Body of pancreas (tissue), 4 donors: ENCODE measurements around the gene FOXP1. TPM values are rescaled to one million over a fixed set of nuclear protein-coding genes. Genes with fewer than 3 reads are reported as not detected.

Source experiments
- ATAC-seq: fragments of 150-250 bp; one replicate; pipeline ENCODE4 v1.9.1; 2016
- DNase-seq, 4 donors: peaks; one replicate each; pipeline ENCODE4 v3.0.0-alpha.2; 2019
- H3K27ac ChIP-seq, 4 donors: fragments of 200-600 bp; sonication (generic); 1 replicate in 3 of 4; 2 replicates in 1 of 4; pipeline versions ENCODE4 v1.5.1 to v1.6.1; 2016 to 2019; ENCODE audit warnings: mild to moderate bottlenecking in 1 of 4, mixed read lengths in 1 of 4, moderate library complexity in 1 of 4
- H3K27me3 ChIP-seq, 2 donors: fragments of 200-600 bp; sonication (generic); one replicate each; pipeline ENCODE4 v1.6.0; 2016; ENCODE audit warnings: mild to moderate bottlenecking in 1 of 2
- H3K36me3 ChIP-seq, 2 donors: fragments of 200-600 bp; sonication (generic); replicated peaks in 1 of 2; 2 replicates each; pipeline ENCODE4 v1.5.1; 2016; ENCODE audit warnings: low read depth in 2 of 2; ENCODE audit not compliant: insufficient read depth in 1 of 2
- H3K4me1 ChIP-seq: fragments of 200-600 bp; sonication (generic); one replicate; pipeline ENCODE4 v1.6.0; 2016
- H3K4me3 ChIP-seq, 2 donors: fragments of 200-600 bp; sonication (generic); 1 replicate in 1 of 2; 2 replicates in 1 of 2; pipeline ENCODE4 v1.5.1; 2016 to 2019
- H3K9me3 ChIP-seq, 3 donors: fragments of 200-600 bp; sonication (generic); 1 replicate in 2 of 3; 2 replicates in 1 of 3; pipeline ENCODE4 v1.5.1; 2016
- POLR2A ChIP-seq, 3 donors: fragments of 450-650 bp; IDR thresholded peaks; one replicate each; pipeline ENCODE4 v1.6.1; 2016; ENCODE audit warnings: antibody characterized with exemption in 3 of 3, mild to moderate bottlenecking in 2 of 3
- WGBS, 2 donors: methylation state at CpG; one replicate each; pipeline ENCODE4 v1.1.5; 2017; 5-methylcytosine and 5-hydroxymethylcytosine counted together
- intact Hi-C: fragments of 100-400 bp; cut with DNase I; formaldehyde crosslinking; loops from one replicate; pipeline ENCODE4 v1.15.1; 2023
- total RNA-seq, 2 donors: library from RNA; depleted of rRNA; stranded (reverse); fragments of >200 nt; gene quantifications; one replicate each; pipeline ENCODE4 v1.1.0, GENCODE V29; 2016
- TF ChIP-seq, protein P1 (sequence below), 7 experiments: fragments of 450-650 bp in 4 of 7; fragments of 200-600 bp in 3 of 7; sonication (generic) in 3 of 7; IDR thresholded peaks; one replicate each; pipeline ENCODE4 v1.5.1; 2016 to 2019; ENCODE audit warnings: antibody characterized with exemption in 7 of 7

The FOXP1 gene
- total RNA-seq, 2 donors from 2014 or later: 85.7 to 86.1 TPM

DNA sequence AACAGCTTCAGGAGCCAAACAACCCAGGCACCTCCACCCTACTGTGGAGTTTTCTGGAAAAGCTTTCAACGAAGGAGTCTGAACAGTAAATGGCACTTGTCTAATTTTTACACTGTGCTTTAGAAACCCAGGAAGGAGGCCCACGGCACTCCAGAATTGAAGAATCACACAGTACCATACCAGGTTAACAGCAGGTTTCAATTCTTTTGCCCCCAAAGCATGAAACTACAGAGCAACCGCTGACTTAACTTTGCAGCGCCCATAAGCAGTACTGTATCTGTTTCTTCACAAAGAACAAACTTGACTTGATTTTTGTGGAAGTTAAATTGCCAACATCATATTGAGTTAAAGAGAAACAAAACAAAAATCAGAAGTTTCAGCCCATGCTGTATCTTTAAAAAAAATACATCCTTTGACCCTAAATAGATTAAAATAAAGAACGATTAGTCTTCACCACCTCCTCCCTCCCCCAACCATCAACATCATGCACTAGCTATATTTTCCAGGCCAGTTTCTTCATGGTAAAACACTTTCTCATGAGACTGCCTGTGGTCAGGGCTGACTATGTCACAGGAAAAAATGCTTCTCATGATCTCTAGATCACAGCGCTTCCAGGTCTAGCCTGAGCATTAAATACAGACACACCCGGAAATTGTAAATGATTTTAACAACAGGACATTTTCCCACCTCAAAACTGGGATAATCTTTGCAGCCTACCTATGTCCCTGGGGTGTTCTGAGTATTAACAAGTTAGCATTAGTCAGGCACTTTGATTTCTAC, 456.3 kb downstream of the FOXP1 start:
- Histone ChIP-seq H3K9me3 (no peaks in the 10 kb centered on the region), H3K36me3 (no peaks in the 10 kb centered on the region), H3K27me3 (no peaks in the 10 kb centered on the region), H3K4me1 (peaks cover 64% of the 10 kb centered on the region), H3K27ac (peak overlapping the region; percentile 26 to 87 (median 84)), H3K4me3 (no peak overlapping the region)
- WGBS, 2 donors: 25 to 28% methylated on average over 7 of the region's 7 CpGs
- ATAC-seq (no peak), DNase-seq (no peak)
- intact Hi-C loops: no loop called here
- TF ChIP-seq, protein P1, sequence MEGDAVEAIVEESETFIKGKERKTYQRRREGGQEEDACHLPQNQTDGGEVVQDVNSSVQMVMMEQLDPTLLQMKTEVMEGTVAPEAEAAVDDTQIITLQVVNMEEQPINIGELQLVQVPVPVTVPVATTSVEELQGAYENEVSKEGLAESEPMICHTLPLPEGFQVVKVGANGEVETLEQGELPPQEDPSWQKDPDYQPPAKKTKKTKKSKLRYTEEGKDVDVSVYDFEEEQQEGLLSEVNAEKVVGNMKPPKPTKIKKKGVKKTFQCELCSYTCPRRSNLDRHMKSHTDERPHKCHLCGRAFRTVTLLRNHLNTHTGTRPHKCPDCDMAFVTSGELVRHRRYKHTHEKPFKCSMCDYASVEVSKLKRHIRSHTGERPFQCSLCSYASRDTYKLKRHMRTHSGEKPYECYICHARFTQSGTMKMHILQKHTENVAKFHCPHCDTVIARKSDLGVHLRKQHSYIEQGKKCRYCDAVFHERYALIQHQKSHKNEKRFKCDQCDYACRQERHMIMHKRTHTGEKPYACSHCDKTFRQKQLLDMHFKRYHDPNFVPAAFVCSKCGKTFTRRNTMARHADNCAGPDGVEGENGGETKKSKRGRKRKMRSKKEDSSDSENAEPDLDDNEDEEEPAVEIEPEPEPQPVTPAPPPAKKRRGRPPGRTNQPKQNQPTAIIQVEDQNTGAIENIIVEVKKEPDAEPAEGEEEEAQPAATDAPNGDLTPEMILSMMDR (IDR thresholded peaks at IDR 0.05): no peak
- no peak for TF ChIP-seq POLR2A (IDR thresholded peaks at IDR 0.05)

DNA sequence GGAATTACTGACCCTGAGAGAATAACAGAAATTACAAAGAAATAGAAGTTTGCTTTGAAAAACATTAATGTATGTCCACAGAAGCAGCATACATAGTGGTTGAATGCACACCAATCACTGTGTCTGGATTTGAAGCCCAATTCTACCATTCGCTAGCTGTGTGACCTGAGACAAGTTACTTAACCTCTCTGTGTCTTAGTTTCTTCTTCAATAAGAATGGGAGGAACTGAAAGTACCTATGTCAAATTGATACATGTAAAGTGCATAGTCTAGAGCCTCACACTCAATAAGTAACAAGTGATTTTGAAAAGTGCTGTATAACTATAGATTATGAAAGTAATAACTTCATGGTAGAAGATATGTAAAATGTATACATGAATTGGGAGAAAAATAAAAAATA, 457.8 kb downstream of the FOXP1 start:
- H3K27ac ChIP-seq: peak overlapping the region in 1 of 4 donors; percentile 86
- no peak for TF ChIP-seq POLR2A (IDR thresholded peaks at IDR 0.05)
- TF ChIP-seq, protein P1 (IDR thresholded peaks at IDR 0.05): no peak
- no peaks in the 10 kb centered on the region for H3K27me3 ChIP-seq
- intact Hi-C loops: no loop called here
- ATAC-seq (no peak), DNase-seq (no peak)
- no peaks in the 10 kb centered on the region for H3K36me3 ChIP-seq
- H3K4me1 ChIP-seq: peaks cover 59% of the 10 kb centered on the region
- WGBS, 2 donors: 87 to 96% methylated on average over 1 of the region's 1 CpG
- H3K4me3 ChIP-seq: no peak overlapping the region
- H3K9me3 ChIP-seq: no peaks in the 10 kb centered on the region

DNA sequence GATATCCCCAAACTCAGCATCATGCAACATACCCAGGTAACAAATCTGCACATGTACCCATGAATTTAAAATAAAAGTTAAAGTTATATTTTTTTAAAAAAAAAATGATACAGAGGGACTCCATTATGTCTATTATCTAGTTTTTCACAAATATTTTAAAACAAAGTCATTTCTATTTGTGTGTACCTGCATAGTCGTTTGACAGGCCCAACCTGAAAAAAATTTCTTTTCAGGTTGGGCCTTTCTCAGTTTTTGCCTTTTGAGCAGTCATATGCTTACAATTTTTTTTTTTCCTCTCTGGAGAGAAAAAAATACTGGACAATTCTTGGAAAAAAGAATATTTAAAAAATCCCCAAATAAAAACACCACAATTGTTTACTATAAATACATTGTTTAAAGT, 459.5 kb downstream of the FOXP1 start:
- no peak for DNase-seq
- peak; percentile 52 for ATAC-seq
- no peaks in the 10 kb centered on the region for H3K36me3 ChIP-seq
- TF ChIP-seq POLR2A (IDR thresholded peaks at IDR 0.05): no peak
- TF ChIP-seq, protein P1 (IDR thresholded peaks at IDR 0.05): no peak
- H3K27ac ChIP-seq: peak overlapping the region in 2 of 4 donors; percentile 24 to 28
- no peaks in the 10 kb centered on the region for H3K9me3 ChIP-seq
- H3K4me1 ChIP-seq: peaks cover 65% of the 10 kb centered on the region
- intact Hi-C loops: no loop called here
- H3K4me3 ChIP-seq: no peak overlapping the region
- WGBS, 2 donors: 13 to 22% methylated on average over 1 of the region's 1 CpG
- H3K27me3 ChIP-seq: no peaks in the 10 kb centered on the region

DNA sequence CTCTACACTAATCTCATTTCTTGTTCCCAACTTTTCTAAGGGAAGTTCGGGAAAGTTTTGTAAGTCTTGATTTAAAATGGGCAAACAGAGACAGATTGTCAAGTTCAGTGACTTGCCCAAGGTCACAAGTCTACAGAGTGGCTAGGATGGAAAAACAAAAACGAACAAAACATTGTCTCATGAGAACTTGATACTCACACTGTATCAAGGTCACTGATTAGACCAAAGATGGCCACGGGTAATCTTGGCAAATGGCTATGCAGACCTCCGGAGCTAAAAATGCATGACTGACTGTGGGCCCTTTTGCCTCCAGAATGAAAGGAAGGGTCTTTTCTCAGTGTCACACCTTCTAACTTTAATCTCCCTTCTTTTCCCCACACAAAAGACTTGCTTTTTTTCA, 460.9 kb downstream of the FOXP1 start:
- no peak for DNase-seq
- Histone ChIP-seq H3K36me3 (no peaks in the 10 kb centered on the region), H3K27me3 (no peaks in the 10 kb centered on the region), H3K4me3 (no peak overlapping the region), H3K9me3 (no peaks in the 10 kb centered on the region), H3K4me1 (peaks cover 53% of the 10 kb centered on the region), H3K27ac (peak overlapping the region in 3 of 4 donors; percentile 28 to 51 (median 41))
- WGBS, 2 donors: 20 to 28% methylated on average over 4 of the region's 4 CpGs
- no peak for TF ChIP-seq POLR2A (IDR thresholded peaks at IDR 0.05)
- TF ChIP-seq, protein P1 (IDR thresholded peaks at IDR 0.05): no peak
- peak; percentile 43 for ATAC-seq
- intact Hi-C loops: no loop called here
